ENCODE measurements around the gene SAMD8.

SAMD8 gene

DNA sequence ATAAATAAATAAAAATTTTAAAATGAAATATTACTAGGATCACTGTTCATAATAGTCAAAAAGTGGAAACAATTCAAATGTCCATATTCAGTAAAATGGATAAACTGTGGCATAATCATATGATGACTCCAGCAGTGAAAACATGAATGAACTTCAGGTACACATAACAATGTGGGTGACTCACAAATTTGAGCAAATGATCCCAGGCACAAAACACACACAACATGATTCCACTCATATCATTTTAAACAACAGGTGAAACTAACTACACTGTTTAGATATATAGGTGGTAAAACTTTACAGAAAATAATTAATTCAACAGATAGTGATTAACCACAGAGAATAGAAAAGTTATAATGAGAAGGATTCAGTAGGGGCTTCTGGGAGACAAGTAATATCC is 14.7 kb upstream of the SAMD8 start:
- TF ChIP-seq, protein P1, sequence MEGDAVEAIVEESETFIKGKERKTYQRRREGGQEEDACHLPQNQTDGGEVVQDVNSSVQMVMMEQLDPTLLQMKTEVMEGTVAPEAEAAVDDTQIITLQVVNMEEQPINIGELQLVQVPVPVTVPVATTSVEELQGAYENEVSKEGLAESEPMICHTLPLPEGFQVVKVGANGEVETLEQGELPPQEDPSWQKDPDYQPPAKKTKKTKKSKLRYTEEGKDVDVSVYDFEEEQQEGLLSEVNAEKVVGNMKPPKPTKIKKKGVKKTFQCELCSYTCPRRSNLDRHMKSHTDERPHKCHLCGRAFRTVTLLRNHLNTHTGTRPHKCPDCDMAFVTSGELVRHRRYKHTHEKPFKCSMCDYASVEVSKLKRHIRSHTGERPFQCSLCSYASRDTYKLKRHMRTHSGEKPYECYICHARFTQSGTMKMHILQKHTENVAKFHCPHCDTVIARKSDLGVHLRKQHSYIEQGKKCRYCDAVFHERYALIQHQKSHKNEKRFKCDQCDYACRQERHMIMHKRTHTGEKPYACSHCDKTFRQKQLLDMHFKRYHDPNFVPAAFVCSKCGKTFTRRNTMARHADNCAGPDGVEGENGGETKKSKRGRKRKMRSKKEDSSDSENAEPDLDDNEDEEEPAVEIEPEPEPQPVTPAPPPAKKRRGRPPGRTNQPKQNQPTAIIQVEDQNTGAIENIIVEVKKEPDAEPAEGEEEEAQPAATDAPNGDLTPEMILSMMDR (IDR thresholded peaks at IDR 0.05; ENCODE audit: insufficient read depth, missing control alignments) = no peak
- DNase-seq (ENCODE audit: insufficient read length, low spot score) (no peak), FAIRE-seq (no peak)

DNA sequence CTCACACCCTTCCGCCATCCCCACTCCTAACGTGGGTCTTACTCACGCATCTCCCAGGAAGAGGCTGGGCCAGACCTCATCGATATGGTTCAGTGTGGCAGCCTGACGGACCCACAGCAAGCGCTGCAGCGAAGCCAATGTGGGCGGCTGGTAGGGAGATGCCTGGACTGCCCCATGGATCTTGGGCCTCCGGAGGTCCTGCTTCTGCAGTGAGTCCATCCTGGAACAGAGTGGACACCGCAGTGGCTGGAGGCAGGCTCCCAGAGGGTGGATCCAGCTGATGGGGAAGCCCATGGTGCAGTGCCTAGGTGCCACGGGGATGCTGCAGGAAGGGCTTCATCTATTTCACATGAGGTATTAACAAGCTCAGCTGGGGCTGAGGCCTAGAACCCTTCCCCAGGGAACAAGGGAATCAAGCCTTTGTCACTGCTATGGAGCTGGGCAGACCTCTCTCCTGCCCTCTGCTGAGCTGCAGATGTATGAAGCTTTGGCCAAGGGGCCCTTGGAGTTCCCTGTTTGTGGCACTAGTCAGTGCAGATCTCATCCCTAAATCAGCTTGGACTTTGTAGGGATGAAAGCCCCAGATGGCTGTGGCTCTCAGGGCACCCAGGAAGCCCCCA is 13.7 kb upstream of the SAMD8 start:
- peak; percentile 55 for DNase-seq (ENCODE audit: insufficient read length, low spot score)
- no peak for FAIRE-seq
- TF ChIP-seq, protein P1 (IDR thresholded peaks at IDR 0.05; ENCODE audit: insufficient read depth, missing control alignments) = peak; percentile 39

DNA sequence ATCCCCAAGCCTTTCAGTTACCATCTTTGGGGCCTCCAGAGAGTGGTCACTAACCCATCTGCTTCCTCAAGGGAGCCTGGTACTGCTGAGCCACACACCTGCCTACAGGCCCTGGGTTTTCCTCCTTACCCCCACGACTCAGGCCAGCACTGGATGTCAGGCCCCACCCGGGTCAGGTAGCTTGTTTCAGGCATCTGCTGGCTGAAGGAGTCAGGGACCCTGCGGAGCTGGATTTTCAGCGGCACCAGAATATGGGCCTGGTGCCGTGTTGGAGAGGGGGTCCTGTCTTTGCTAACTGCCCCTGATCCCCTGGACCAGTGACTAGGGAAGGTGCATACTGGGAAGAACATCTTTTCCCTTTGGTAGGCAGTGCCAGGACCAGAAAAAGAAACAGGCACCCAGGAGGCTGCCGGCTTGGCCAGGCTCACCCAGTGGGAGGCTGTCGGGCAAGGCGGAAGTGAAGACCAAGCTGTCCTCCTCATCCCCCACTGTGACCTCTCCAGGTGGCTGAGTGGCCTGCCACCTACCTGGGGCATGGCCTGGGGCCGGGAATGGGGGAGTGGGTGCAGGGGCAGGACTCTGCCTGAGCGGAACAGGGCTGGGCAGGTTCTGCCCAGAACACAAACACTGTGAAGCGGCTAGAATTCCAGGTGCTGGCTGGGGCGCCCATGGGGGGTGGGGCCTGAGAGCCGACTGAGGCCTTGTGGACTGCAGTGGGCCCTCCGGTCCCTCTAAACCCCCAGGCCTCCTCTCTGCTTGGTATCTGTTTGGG is 12.4 kb upstream of the SAMD8 start:
- FAIRE-seq = no peak
- TF ChIP-seq, protein P1 (IDR thresholded peaks at IDR 0.05; ENCODE audit: insufficient read depth, missing control alignments) = no peak
- DNase-seq (ENCODE audit: insufficient read length, low spot score) = no peak

DNA sequence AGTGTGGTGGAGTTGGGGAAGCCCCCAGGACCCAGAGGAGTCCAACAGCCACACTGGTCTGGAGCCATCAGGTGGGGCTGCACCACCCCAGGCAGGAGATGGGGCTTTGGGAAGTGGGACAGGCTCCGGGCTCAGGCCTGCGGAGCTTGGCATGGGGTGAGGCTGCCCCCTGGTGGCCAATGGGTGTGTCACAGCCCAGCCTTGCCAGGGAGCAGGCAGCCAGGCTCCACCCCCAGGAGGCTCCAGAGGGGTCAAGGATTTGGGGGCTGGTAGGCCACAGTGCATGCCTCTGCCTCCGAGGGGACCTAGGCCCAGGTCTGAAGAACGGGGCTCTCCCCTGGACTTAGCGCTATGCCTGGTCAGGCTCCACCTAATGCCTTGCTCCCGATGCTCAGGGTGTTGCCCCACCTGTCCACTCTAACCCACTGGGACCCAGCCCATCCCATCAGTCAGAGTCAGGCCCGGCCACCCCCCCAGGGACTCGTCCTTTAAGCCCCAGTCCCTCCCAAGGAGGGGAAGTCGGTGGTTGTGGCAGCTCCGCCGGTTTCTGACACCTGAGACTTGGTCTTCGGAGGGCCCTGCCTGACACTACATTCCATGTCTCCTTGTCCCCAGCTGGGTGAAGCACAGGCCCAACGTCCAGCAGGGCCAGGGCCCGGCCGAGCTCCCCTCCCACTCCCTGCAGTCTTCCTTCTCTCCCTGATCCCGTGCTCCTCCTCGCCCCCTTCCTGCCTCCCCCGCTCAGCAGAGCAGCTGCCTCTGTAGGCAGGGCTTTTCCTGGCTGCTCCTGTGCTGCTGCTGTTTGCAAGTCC is 11.3 kb upstream of the SAMD8 start:
- peak; percentile 87 for DNase-seq (ENCODE audit: insufficient read length, low spot score)
- FAIRE-seq = no peak

DNA sequence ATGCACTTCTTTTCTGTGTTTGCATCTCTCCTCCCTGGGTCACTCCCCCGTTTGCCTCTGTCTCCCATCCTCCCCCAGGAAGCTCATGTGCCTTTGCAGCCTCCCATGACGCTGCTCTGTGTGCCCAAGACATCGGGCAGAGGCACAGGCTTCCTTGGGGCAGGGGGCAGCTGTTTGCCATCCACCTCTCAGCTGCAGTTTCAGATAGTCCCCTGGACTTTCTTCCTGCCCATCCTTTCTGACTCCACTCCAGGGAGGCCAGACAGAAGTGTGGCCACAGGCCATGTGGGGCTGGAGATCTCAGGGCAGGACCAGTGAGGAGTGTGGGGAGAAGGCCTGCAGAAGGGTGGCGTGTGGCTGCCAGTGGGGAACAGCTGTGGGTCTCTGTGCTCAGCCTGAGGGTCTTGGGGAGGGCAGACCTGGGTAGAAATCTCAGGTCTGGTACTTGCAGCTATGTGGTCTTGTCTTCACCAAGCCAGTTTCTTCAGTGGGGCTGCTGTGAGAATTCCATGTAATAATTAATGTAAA is 10.6 kb upstream of the SAMD8 start:
- TF ChIP-seq, protein P1 (IDR thresholded peaks at IDR 0.05; ENCODE audit: insufficient read depth, missing control alignments) = no peak
- DNase-seq (ENCODE audit: insufficient read length, low spot score) = no peak
- no peak for FAIRE-seq

More for the DNA sequence above, 11.3 kb upstream of the SAMD8 start:
- TF ChIP-seq, protein P1 (IDR thresholded peaks at IDR 0.05; ENCODE audit: insufficient read depth, missing control alignments) = peak; percentile 86

DNA sequence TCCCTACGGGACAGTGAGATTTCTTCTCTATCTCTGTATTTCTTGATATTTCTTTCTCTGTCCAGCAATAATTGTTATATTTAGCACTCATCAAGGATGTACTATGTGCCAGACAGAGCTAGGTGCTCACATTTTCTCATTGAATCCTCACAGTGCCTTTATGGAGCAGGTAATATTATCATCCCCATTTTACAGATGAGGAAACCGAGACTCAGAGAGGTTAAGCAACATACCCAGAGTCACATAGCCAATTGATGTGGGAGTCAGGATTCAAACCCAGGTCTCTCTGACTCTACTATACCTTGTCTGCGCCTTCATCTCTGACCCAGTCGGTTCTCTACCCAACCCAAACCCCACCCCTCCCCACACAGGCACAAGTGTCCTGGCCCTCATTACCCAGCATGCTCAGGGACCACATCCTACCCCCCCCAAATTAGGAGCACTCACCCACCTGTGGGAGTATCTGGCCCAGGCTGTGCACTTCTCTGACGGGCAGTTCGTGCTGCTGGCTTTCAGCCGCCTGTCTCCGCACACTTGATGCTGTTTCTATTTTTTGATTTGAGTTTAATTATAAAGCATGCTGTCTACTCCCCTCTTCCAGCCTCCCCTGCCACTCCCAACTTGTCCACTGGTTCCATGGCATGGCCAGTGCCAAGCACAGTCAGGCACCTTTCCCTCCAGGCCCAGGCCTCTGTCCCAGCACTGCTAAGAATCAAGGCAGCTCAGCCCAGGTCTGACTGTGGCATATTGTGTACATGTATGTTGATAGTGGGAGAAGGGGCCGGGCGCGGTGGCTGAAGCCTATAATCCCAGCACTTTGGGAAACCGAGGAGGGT is 9.8 kb upstream of the SAMD8 start:
- TF ChIP-seq, protein P1 (IDR thresholded peaks at IDR 0.05; ENCODE audit: insufficient read depth, missing control alignments) = no peak
- no peak for FAIRE-seq
- DNase-seq (ENCODE audit: insufficient read length, low spot score) = no peak
